Measurements from ENCODE around the gene ZBTB9. TPM values are rescaled to one million over a fixed set of nuclear protein-coding genes. Genes with fewer than 3 reads are reported as not detected.

ZBTB9 gene
- total RNA-seq, 1 donor from 2014 or later, result 9.6 TPM

DNA sequence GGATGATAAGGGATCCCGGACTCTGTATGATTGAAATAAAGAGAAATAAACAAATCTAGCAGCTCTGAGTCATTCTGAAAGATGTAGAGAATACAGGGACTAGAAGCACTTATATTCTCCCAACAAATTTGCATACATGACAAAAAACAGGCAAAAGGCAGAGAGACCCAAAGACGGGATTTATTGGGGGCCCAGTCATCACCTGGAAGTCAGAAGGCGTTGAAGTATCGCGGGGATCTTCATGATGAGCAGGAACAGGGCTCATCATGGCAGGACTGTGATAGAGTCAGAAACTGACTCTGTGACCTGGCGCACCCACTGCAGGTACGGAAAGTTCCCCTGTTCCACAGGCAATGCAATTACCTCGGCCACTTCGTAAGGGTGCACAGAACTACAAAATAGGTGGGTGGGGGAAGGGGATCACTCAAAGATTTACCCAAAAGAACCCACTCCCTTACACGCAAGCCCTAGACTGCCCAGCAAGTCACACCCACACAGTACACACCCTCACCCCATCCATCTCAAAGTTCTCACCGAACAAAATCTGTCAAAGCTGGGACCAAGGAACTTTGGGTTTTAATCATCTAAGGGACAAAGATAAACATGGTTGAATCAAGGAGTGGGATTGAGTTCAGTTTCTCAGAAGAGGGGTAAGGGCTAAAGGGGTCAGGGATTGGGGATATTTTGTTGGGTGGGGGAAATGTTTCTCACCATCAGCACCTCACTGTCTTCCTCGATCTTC, 37.8 kb upstream of the ZBTB9 start:
- H3K27ac Mint-ChIP-seq (ENCODE audit: unreplicated experiment), result peak overlapping the region; percentile 98
- peaks cover 20% of the 10 kb centered on the region for H3K9me3 Mint-ChIP-seq (ENCODE audit: unreplicated experiment)
- DNase-seq, result no peak
- peaks cover 41% of the 10 kb centered on the region for H3K4me1 Mint-ChIP-seq (ENCODE audit: low read depth, unreplicated experiment)
- H3K36me3 Mint-ChIP-seq (ENCODE audit: unreplicated experiment), result no peaks in the 10 kb centered on the region
- H3K27me3 Mint-ChIP-seq (ENCODE audit: unreplicated experiment), result peaks cover 27% of the 10 kb centered on the region
- TF ChIP-seq, protein P1, sequence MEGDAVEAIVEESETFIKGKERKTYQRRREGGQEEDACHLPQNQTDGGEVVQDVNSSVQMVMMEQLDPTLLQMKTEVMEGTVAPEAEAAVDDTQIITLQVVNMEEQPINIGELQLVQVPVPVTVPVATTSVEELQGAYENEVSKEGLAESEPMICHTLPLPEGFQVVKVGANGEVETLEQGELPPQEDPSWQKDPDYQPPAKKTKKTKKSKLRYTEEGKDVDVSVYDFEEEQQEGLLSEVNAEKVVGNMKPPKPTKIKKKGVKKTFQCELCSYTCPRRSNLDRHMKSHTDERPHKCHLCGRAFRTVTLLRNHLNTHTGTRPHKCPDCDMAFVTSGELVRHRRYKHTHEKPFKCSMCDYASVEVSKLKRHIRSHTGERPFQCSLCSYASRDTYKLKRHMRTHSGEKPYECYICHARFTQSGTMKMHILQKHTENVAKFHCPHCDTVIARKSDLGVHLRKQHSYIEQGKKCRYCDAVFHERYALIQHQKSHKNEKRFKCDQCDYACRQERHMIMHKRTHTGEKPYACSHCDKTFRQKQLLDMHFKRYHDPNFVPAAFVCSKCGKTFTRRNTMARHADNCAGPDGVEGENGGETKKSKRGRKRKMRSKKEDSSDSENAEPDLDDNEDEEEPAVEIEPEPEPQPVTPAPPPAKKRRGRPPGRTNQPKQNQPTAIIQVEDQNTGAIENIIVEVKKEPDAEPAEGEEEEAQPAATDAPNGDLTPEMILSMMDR (IDR thresholded peaks at IDR 0.05; ENCODE audit: partially characterized antibody, unreplicated experiment), result no peak
- H3K4me3 Mint-ChIP-seq (ENCODE audit: unreplicated experiment), result peak overlapping the region; percentile 97

DNA sequence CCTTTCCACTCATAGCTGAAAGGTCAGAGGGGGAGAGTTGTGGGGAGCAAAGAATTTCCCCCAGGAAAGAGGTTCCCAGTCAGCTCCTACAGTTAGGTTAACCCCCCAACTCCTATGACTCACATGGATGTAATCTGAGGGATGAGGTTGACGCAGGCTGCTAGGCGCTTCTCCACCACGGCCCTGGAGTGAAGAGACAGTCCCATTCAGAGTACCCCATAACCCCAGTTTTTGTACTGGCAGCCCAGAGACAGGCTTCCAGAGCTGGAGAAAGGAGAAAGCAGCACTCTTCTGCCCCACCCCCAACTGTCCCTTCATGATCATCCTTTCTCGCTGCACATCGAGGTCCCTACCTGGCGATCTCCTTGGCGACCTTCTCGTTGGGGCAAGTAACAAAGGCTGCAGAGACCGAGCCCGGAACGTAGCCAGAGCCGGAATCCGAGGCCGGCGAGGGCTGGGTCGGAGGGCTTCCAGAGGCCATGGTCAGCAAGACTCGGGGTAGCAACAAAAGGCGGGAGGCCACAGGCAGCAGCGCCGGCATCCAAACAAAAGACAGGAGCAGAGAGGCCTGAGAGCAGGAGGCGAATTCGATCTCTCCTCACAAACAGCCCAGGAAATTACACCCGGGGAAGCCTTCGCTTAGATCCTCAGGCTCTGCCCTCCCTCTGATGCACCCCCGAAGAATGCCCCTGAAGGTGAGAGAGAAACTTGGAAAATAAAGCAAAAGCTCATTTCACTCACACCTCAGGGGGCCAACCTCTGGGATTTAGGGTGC, 37.1 kb upstream of the ZBTB9 start:
- Mint-ChIP-seq H3K36me3 (ENCODE audit: unreplicated experiment) (no peaks in the 10 kb centered on the region), H3K27ac (ENCODE audit: unreplicated experiment) (peak overlapping the region; percentile 98), H3K27me3 (ENCODE audit: unreplicated experiment) (peaks cover 27% of the 10 kb centered on the region), H3K4me1 (ENCODE audit: low read depth, unreplicated experiment) (peaks cover 46% of the 10 kb centered on the region), H3K9me3 (ENCODE audit: unreplicated experiment) (peaks cover 22% of the 10 kb centered on the region), H3K4me3 (ENCODE audit: unreplicated experiment) (peak overlapping the region; percentile 97)
- DNase-seq, result no peak
- TF ChIP-seq, protein P1 (IDR thresholded peaks at IDR 0.05; ENCODE audit: partially characterized antibody, unreplicated experiment), result no peak

DNA sequence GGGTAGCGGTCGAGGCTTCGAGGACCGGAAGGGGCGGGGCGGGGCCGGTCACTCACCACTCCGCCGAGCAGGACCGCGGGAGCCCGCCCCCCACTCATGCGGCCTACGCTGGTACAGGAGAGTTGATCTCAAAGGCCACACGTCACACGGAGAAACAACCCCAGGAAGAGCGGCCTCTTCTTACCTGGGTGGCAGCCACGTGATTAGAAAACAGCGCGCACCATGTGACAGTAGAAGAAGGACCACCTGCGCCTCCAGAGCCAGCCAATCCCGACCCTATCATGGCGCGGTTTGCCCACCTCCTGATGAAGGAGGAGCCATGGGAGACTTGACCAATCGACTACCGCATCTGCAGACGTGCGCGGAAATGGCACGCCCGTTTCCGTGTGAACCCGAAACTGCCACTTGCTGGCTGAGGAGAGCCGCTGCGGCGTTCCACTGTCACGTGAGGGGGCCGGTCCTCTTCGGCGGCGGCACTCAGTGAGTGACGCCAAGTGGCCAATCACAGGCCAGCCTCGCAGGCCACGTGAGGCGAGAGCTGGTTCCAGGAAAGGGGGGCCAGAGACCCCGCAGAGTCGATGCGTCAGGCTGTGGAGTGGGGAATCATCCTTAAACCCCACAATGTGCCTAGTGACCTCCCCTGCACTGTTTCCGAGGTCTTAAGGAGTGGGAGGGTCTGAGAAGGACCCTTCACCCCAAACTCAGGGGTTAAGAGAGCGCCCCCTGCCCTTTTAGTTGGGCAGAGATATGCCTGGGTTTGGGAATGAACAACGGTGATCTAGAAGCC, 36.3 kb upstream of the ZBTB9 start, which contains the start of gene CUTA:
TSS of gene CUTA (minus strand) at position 205 of the 787 bp plus-strand sequence. CDS start at position 98, 107 bp downstream.
- Mint-ChIP-seq H3K4me1 (ENCODE audit: low read depth, unreplicated experiment) (peaks cover 47% of the 10 kb centered on the region), H3K36me3 (ENCODE audit: unreplicated experiment) (peaks cover 4% of the 10 kb centered on the region), H3K27ac (ENCODE audit: unreplicated experiment) (peak within 1 kb of the TSS; percentile 98), H3K27me3 (ENCODE audit: unreplicated experiment) (peaks cover 27% of the 10 kb centered on the region), H3K4me3 (ENCODE audit: unreplicated experiment) (peak within 1 kb of the TSS; percentile 97), H3K9me3 (ENCODE audit: unreplicated experiment) (peaks cover 22% of the 10 kb centered on the region)
- DNase-seq, result peak; percentile 97
- TF ChIP-seq, protein P1 (IDR thresholded peaks at IDR 0.05; ENCODE audit: partially characterized antibody, unreplicated experiment), result peak; percentile 52

DNA sequence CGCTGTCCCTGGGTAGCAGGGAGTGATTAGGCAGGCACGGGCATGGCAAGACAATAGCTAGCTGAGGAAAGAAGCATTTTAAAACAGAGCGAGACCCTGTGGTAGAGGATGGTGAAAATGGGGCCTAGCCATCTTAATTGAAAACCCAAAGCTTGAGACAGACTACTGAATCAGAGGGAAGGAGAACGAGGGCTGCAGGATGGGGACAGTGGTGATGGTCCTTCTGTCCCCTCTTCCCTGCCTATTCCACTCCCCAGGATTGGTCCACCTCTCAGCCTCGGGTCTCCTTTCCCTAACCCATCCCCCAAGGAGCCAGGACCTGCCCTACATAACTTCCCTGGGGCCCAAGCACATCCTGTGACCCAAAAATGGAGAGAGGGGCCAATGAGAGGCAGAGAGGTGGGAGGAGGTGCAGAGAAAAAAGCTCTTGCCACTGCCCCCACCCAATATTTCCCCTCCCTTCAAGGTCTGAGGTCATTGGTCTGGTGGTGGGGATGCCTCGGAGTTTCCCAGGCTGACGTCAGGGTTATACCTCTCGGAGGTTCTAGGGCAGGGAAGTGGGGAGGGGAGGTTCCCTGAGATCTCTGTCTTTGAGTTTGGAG, 35.6 kb upstream of the ZBTB9 start:
- Mint-ChIP-seq H3K9me3 (ENCODE audit: unreplicated experiment) (peaks cover 22% of the 10 kb centered on the region), H3K27ac (ENCODE audit: unreplicated experiment) (peak overlapping the region; percentile 98), H3K36me3 (ENCODE audit: unreplicated experiment) (peaks cover 11% of the 10 kb centered on the region), H3K4me3 (ENCODE audit: unreplicated experiment) (peak overlapping the region; percentile 97), H3K4me1 (ENCODE audit: low read depth, unreplicated experiment) (peaks cover 52% of the 10 kb centered on the region), H3K27me3 (ENCODE audit: unreplicated experiment) (peaks cover 26% of the 10 kb centered on the region)
- DNase-seq, result no peak
- TF ChIP-seq, protein P1 (IDR thresholded peaks at IDR 0.05; ENCODE audit: partially characterized antibody, unreplicated experiment), result no peak

Data from glutamatergic neuron (in vitro differentiated cells).